GM18909 (cell line): ENCODE measurements around the gene PROZ.
"Not testable (repeated sequence)": the region's sequence is repeated elsewhere in the genome, so short reads cannot be mapped to it uniquely, and the experiment has no call there.

Experiments used
- ATAC-seq: cut with Tn5 transposase; IDR thresholded peaks from one replicate; pipeline ENCODE4 v1.9.1; 2021; ENCODE audit warnings: mild to moderate bottlenecking; ENCODE audit not compliant: unreplicated experiment, poor library complexity

PROZ gene, protein sequence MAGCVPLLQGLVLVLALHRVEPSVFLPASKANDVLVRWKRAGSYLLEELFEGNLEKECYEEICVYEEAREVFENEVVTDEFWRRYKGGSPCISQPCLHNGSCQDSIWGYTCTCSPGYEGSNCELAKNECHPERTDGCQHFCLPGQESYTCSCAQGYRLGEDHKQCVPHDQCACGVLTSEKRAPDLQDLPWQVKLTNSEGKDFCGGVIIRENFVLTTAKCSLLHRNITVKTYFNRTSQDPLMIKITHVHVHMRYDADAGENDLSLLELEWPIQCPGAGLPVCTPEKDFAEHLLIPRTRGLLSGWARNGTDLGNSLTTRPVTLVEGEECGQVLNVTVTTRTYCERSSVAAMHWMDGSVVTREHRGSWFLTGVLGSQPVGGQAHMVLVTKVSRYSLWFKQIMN

DNA sequence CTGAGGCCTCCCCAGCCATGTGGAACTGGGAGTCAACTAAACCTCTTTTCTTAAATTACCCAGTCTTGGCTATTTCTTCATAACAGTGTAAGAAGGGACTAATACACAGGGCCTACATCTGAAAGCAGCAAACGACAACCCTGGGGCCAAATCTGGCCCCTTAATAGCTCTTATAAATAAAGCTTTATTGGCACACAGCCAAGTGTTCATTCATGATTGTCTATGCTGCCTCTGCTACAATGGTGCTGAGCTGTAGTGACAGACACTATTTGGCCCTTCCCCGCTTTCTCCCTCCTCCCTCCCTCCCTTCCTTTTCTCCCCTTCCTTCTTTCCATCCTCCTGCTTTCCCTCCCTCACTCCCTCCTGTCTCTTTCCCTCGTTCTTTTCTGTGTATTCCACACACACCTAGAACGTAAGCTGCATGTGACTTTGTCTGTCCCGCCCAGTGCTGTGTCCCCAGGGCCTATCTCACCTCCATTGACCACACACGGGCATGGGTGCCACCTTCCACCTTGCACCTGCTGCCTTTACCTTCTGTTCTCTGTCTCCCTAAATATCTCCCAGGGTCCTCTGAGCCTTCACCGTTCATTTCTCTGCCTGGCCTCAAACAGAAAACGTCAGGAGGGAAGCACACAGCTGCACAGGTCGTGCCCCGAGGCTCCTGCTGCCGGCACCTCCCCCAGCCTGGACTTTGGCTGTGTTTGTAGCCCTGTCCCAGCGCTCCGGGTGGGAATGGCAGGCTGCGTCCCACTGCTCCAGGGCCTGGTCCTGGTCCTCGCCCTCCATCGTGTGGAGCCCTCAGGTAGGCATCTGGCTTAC, at the start of gene PROZ:
TSS of gene PROZ (plus strand) at position 720 of the 819 bp plus-strand sequence. CDS start at position 733, 13 bp downstream.
- ATAC-seq, result no peak

DNA sequence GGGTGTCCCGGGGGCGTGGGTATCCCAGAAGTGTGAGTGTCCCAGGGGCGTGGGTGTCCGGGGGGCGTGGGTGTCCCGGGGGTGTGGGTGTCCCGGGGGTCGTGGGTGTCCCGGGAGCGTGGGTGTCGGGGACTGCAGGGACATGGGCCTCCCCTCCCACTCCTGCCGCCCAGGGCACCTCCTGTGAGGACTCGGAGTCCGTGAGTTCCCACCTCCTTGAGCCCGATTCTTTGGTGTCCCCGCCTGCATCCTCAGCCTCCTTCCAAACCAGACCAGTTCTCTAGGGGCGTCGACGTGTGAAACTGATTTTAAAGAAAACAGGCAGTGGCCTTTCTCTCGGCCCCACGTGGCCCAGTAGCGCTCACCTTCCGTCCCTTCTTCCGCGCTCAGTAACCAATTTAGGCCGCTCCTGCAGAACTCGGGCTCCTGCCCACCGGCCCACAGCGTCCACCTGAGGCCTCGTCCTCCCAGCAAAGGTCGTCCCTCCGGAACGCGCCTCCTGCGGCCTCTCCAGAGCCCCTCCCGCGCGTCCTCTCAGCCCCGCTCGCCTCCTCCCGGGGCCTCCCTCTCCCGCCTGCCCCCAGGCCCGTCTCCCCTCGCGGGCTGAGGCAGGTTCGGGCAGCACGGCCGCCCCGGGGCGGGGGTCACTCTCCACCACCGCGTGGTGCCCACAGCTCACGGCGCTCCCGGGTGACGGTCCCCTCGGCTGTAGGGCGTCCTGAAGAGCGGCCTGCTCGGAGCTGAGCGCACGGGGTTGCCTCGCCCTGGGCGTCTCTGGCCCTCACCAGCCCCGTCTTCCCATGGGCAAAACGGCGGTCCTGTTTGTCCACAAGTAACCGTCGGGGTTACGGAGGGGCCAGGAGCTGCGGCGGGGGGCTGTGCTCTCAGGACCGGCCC, 49.0 kb upstream of the PROZ start:
- ATAC-seq, result no peak

DNA sequence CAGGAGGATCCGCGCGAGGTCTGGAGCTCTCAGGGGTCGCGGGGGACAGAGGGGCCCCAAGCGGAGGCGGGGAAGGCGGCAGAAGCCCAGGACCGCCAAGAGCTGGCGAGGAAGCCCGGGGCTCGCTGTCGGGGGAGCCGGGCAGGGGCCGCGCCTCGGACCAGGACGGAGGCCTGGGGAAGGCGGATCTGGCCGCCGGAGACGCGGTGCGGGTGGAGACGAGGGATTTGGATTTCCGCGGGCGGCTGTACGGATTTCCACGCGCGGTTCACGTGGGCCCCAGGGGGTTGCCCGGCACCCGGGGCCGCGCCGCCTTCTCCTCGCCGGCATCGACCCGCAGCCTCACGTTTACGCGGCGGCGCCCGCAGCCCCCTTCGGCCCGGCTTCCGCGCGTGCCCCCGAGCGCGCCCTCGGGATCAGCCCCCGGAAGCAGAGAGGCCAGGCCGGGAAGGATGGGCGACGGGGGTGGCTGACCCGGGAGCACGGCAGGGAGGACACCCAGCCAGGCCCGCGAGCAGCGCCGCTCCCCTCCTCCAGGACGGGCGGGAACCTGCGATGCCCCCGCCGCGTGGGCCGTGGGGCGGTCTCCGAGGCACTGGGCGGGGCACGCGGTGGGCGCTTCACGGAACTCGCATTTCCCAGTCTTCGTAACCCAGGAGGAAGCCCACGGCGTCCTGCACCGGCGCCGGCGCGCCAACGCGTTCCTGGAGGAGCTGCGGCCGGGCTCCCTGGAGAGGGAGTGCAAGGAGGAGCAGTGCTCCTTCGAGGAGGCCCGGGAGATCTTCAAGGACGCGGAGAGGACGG, 48.2 kb upstream of the PROZ start:
- no peak for ATAC-seq

DNA sequence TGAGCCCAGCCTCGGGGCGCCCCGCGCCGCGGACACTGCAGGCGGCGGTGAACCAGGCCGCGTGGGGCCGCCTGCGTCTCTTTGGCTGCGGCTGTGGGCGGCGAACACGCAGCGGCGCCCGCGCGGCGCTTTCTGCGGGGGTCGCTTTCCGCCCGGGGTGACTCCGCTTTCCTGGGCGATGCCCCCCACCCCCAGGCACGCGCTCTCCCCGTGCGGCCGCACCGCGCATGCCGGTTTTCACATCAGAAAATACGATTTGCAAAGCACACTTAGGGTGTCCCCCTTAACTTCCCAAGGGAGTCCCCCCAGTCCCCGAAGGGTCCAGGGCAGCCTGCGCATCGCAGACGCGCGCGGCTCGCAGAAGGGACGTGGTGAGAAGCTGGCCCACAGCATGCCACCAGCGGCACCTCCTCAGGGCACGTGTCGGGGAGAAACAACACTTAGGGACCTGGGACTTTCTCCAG, 47.6 kb upstream of the PROZ start:
- no peak for ATAC-seq

DNA sequence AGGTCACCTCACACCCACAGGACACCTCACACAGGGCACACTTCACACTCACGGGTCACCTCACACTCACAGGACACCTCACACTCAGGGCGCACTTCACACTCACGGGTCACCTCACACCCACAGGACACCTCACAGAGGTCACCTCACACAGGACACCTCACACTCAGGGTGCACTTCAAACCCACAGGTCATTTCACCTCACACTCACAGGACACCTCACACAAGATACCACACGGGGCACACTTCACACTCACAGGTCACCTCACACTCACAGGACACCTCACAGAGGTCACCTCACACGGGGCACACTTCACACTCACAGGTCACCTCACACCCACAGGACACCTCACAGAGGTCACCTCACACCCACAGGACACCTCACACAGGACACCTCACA, 46.6 kb upstream of the PROZ start:
- not testable (repeated sequence) for ATAC-seq

DNA sequence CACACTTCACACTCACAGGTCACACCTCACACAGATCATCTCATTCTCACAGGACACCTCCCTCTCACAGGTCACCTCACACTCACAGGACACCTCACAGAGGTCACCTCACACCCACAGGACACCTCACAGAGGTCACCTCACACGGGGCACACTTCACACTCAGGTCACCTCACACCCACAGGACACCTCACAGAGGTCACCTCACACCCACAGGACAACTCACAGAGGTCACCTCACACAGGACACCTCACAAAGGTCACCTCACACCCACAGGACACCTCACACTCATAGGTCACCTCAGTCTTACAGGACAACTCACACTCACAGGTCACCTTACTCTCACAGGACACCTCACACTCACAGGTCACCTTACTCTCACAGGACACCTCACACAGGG, 46.0 kb upstream of the PROZ start:
- not testable (repeated sequence) for ATAC-seq

DNA sequence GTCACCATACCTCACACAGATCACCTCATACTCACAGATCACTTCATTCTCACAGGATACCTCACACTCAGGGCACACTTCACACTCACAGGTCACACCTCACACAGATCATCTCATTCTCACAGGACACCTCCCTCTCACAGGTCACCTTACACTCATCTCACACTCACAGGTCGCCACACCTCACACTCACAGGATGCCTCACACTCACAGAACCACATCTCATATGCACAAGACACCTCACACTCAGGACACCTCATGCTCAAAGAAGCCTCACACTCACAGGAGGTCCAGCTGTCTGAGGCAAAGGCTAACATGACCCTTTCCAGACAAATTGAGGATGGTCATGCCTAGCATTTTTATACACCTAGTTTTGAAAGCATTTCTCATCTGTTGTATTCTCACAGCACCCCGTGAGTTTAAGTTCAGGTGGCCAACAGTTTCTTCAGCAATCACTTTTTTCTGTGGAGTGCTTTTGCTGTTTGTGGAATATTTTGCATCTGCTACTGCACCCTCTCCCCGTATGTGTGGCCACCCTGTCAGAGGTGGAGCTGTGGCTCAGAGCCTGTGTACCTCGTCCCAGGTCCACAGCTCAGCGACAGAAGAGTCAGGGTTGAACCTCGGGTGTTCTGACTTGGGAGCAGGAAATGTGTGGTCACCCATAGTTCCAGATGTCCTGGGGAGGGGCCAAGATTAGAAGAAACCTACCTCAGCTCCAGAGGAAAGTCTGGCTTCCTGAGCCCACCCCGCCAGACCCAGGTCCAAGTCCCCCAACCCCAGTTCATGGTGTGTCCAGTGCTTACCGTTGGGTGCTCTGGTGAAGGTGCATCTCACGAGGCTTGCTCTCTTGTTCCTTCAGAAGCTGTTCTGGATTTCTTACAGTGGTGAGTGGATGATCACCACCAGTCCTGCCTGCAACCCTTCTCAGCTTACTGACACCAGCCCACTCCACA, 45.3 kb upstream of the PROZ start:
- no peak for ATAC-seq

DNA sequence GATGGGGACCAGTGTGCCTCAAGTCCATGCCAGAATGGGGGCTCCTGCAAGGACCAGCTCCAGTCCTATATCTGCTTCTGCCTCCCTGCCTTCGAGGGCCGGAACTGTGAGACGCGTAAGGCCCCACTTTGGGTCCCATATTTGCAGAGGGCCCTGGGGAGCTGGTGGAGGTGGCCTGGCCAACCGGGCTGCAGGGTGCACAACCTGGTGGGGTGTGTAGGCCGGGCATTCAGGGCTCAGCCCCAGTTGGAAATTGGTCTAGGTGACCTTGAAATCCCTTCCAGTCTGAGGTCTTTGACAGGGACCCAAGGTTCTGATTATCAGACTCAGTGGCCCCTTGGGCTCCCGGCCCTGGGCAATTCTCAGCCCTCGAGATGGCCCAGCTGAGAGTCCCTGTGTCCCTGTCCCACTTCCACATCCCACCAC, 44.6 kb upstream of the PROZ start:
- no peak for ATAC-seq

DNA sequence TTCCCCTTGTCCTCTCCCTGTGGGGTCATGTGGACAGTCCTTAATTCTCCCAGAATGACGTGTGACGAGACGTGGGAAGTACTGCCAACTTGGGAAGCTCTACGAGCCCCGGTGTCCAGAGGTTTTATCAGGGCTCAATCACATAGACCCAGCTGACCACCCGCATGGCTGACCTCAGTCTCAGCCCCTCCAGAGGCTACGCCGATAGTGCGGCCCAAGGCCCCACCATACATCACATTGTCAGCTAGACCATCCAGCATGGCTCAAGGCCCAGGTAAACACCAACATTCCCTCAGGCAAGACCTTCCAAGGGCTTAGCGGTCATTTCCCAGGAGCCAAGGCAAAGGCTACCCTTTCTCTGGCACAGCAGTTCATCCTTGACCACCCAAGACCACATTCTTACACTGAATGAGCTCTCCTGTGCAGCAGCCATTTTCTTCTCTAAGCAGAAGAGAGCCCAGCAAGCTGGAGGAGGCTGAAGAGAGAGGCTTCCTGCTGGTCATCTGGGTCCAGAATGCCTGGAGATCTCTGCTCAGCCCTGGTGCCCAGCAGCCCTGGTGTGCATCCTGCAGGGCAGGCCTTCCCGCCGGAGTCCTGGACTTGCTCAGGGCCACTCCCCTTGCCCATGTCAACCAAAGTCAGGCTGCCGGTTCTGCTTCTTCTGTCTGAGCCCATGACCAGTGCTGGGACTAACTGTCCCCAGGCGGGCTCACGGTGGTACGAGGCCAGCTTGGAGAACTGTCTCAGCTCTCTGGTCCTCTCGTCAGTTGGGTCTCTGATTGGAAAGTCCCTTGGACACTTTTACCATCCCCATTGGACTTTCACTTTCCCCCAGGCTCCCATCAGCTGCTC, 43.7 kb upstream of the PROZ start:
- no peak for ATAC-seq

DNA sequence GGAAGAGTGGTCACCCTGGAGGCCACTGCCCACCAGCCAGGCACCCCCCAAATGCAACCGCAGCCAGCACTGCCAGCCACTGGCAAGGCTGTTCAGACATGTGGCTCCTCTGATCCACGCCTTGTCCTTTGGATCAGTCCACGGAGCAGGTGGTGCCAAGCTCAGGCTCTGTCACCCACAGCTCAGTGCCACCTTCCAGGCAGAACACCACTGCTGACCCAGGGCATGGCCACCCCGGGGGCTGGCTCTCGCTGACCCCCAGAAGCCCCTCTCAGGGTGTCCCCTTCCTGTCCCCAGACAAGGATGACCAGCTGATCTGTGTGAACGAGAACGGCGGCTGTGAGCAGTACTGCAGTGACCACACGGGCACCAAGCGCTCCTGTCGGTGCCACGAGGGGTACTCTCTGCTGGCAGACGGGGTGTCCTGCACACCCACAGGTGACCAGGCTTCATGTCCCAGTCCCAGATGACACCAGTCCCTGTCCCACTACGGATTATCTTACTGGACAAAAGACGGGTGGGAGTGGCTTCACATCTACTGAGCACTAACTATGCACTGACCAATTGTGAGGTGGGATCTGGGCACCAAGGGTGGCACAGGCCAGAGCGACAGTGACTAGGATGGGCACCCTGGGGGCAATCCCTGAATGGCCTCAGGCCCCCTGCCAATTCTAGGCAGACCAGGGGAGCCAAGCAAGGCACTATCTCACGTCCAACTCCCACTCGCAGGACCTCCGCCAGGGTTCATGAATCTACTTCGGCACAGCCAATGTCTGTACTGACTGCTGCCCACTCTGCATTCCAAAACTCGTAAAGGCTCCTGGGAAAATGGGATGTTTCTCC, 42.9 kb upstream of the PROZ start:
- ATAC-seq, result no peak

DNA sequence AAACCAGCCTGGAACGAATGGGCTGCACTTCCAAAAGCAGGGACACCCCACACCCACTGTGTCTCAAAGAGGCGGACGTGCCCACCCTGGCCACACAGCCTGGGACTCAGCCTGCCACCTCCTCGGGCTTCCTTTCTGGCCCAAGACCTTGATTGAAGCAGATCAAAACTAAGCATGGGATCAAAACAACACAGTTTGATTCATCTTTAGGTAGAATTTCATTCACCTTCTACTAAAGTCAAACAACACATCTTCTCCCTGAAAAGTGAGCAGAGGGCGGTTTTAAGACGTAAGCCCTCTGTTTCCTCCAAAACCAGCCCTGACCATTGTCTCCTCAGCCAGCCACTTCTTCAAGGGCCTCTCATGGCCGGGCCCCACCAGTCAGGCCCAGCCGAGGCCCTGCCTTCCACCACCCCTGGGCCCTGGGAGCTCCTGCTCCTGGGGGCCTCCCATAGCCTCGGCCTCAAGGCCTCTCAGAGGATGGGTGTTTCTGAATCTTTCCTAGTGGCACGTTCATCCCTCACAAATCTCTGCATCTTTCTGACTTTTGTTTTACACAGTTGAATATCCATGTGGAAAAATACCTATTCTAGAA, 42.1 kb upstream of the PROZ start:
- ATAC-seq, result no peak

DNA sequence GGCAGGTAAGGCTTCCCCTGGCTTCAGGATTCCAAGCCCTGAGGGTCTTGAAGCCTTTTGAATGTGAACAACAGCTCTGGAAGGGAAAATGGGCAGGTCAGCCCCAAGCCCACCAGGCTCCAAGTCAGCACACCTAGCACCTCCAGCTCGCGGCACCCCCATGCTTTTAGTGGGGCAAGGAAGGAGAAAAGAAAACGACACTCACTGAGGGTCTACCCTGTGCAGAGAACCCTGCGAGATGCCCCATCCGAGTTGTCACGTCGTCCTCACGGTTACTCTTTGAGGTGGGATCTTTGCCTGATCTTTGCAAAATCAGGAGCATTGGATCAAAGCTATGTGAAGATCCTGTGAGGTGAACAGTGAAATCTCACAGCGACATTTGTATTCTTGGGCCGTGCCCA, 41.6 kb upstream of the PROZ start:
- no peak for ATAC-seq

DNA sequence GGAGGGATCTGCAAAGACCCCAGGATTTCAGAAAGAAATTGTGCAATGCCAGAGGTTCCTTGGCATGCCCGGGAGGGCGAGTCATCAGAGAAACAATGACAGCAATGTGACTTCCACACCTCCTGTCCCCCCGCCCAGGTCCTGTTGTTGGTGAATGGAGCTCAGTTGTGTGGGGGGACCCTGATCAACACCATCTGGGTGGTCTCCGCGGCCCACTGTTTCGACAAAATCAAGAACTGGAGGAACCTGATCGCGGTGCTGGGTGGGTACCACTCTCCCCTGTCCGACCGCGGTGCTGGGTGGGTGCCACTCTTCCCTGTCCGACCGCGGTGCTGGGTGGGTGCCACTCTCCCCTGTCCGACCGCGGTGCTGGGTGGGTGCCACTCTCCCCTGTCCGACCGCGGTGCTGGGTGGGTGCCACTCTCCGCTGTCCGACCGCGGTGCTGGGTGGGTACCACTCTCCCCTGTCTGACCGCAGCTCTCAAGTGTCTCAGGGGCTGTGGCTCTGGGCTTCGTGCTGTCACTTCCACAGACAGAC, 41.0 kb upstream of the PROZ start:
- no peak for ATAC-seq

DNA sequence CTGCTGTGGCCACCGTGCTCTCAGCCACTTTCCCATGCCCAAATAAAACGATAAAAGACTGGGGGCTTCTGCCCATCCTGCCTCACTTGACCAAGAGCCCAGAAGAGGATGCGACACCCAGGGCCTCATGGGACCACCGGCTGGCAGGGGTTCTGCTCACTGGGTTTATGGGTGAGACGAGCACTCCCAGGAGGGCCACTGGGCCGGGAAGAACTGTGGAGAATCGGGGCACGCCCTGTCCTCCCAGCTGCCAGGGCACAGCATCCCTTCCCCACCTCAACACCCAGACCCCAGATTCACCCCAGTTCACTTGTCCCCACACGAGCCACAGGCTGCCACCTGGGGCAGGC, 40.6 kb upstream of the PROZ start:
- no peak for ATAC-seq

DNA sequence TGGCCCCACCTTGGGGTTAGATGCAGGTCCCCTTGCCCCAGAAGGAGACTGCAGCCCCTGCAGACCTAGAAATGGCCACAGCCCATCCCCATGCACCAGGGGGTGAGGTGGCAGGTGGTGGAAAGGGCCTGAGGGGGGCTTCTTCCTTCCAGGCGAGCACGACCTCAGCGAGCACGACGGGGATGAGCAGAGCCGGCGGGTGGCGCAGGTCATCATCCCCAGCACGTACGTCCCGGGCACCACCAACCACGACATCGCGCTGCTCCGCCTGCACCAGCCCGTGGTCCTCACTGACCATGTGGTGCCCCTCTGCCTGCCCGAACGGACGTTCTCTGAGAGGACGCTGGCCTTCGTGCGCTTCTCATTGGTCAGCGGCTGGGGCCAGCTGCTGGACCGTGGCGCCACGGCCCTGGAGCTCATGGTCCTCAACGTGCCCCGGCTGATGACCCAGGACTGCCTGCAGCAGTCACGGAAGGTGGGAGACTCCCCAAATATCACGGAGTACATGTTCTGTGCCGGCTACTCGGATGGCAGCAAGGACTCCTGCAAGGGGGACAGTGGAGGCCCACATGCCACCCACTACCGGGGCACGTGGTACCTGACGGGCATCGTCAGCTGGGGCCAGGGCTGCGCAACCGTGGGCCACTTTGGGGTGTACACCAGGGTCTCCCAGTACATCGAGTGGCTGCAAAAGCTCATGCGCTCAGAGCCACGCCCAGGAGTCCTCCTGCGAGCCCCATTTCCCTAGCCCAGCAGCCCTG, 40.0 kb upstream of the PROZ start:
- no peak for ATAC-seq
